ENCODE data around the gene RALA.
"Not testable (repeated sequence)": the region's sequence is repeated elsewhere in the genome, so short reads cannot be mapped to it uniquely, and the experiment has no call there.

Gene RALA

DNA sequence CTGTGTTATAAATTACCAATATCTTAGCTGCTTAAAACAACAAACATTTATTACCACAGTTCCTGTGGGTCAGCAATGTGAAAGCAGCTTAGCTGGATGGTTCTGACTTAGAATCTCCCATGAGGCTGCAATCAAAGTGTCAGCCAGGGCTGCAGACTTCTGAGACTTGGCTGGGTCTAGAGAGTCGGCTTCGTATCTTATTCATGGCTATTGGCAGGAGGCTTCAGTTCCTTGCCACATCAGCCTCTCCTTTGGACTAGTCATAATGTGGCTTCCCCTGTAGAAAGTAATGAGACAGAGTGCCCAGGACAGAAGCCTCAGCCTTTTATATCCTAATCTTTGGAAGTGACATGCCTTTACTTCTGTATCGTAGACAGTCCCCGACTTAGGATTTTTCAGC, 27.3 kb downstream of the RALA start:
- no peak for DNase-seq

DNA sequence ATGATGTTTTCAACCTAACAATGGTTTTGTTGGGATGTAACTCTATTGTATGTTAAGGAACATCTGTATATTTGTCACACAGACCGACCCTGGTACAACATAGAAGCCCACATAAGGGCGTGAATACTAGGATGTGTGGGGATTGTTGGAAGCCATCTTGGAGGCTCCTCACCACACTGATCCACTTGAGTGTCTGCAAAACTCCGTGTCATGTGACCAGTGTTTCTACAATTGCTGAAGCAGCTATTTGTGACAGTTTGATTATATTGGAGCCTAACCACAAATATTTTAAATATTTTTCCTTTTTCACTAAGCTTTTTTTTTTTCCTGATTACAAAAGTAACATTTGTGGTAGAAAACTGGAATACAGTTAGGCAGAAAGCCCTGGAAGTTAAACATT, 27.9 kb downstream of the RALA start:
- DNase-seq, result no peak

DNA sequence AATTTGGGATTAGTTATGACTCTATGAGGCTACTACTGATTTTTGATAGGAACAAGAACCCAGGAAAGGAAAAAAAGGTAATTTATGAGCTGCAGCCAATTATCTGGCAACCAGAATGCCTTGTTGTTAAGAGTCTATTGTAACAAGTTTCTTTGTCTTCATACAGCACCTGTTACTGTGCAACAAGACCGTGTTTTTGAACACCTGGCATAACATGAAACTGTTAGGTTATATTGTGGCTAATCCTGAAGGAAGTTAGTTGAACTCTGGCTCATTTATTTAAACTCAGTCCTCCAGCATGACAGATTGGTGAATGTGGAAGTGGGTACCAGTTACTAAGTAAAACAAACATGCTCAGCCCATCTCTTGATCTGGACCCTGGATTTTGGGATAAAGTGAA, 33.0 kb downstream of the RALA start:
- no peak for DNase-seq

DNA sequence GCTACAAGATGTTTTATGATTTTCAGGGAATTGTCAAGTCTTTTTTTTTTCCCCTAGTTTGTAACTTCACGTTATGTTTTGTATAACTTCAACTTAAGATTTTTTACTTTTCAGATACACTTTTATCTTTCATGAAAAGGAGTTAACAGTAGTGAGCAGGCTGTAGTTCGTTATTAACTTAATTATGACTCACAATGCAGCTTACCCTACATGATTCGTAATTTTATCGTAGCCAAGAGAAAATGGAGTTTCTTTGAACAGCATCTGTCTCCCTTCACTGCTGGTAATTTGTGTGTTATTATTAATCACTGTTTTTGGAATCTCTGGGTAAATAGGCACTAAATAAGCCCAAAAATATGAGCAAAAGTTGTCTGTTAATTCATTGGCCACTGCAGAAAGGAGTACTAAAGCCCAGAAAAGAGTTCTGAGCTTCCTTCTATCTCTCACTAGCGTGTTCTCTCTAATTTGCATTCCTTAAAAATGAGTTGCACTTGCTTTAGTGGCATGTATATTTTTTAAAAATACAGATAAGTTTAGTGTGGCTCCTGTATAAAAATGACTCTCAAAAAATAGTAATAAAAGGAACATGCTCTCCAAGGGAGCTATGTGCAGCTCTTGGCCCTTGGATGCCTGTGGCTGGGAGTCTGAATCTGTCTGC, 36.1 kb downstream of the RALA start:
- DNase-seq, result no peak

DNA sequence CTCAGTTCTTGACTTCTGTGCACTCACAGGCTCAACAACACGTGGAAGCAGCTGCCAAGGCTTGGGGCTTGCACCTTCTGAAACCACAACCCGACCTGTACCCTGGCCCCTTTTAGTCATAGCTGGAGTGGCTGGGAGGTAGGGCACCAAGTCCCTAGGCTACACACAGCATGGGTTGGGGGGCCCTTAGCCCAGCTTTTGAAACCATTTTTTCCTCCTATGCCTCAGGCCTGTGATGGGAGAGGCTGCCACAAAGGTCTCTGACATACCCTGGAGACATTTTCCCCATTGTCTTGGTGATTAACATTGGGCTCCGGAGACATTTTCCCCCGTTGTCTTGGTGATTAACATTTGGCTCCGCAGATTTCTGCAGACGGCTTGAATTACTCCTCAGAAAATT, 38.6 kb downstream of the RALA start:
- no peak for DNase-seq

DNA sequence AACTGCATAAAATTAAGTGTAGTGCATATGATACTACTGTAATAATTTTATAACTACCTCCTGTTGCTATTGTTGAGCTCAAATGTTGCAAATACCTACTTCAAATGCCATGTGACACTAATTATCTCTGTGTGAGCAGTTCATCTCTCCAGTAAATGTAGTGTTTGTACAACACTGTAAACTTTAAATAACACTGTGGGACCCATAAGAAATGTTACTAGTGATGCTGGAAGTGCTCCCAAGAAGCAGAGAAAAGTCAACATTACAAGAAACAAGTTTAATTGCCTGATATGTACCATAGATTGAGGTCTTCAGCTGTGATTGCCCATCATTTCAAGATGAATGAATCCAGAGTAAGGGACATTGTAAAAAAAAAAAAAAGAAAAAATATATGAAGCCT, 39.9 kb downstream of the RALA start:
- no peak for DNase-seq

DNA sequence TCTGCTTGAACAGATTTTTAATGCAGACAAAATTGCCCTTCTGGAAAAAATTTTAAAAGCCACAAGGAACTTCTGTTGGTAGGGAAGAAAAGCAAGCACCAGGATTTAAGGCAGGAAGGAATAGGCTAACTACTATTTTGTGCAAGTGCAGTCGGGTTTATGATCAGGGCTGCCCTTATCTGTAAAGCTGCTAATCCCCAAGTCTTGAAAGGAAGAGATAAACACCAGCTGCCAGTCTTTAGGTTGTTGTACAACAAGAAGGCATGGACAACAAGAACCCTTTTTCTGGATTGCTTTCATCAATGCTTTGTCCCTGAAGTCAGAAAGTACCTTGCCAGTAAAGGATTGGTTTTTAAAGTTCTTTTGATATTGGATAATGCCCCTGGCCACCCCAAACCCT, 40.7 kb downstream of the RALA start:
- no peak for DNase-seq

DNA sequence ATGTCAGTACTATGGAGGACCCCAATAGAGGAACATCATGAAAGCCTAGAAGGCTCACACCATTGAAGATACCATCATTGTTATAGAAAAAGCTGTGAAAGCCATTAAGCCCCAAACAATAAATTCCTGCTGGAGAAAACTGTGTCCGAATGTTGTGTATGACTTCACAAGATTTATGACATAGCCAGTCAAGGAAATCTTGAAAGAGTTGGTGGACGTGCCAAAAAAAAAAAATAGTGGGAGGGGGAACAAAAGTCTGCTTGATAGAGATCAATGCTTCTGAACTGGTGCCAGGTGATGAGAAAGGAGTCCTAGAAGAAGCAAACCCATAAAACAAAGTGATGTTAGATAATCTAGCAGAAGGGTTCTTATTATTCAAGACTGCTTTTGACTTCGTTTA, 41.2 kb downstream of the RALA start:
- no peak for DNase-seq

DNA sequence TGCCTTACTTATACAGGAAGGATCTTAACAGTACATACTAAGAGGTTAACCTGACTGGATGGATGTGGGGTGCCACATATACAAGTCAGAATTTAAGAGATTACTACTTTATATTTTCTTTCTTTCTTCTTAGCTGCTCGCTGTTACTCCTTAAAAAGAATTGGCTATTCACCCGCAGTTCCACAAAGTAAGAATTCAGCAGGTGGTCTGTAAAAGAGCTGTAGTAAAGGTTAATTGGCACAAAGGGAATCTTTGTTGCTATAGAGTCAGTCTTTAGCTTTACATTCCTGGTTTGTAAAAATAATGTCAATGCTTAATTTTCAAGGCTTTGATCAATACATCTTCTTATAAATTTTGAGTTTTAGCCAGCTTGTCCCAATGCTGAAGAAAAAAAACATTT, 43.2 kb downstream of the RALA start:
- DNase-seq, result no peak

DNA sequence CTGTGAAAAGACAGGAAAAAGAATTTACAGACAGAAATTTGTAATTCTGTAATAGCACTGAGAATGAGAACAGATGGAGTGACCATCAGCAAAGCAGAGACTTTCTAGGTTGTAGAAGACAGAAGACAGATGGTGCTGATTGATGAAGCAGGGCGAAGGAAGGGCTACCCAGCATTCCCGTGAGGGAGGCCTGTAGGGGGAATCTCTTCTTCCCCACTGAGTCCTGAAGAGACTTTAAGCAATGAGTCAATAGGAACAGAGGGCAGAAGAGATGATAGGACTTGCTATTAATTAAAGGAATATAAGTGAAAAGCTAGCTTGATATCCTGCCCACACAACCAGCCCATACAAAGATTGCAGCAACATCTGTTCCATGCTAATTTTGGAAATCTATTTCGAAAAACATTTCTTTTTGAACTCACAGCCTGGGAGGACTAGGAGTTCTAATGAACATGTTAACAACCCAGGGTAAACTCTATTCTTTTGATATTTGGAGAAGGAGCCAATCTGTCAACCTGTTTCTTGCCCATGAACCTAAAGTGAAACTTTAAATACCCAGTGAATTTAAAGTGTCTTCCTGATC, 44.1 kb downstream of the RALA start:
- no peak for DNase-seq

DNA sequence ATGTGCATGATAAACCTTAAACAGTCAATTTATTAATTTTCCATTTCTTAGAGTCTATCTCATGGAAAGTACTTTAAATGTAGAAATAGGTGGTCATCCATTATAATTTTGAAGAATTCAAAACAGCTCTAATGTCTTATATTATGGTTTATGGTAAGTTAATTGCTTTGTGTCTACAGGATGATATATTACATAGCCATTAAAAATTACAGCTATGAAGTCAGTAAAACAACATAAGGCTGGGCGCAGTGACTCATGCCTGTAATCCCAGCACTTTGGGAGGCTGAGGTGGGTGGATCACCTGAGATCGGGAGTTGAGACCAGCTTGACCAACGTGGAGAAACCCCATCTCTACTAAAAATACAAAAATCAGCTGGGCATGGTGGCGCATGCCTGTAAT, 44.9 kb downstream of the RALA start:
- not testable (repeated sequence) for DNase-seq

DNA sequence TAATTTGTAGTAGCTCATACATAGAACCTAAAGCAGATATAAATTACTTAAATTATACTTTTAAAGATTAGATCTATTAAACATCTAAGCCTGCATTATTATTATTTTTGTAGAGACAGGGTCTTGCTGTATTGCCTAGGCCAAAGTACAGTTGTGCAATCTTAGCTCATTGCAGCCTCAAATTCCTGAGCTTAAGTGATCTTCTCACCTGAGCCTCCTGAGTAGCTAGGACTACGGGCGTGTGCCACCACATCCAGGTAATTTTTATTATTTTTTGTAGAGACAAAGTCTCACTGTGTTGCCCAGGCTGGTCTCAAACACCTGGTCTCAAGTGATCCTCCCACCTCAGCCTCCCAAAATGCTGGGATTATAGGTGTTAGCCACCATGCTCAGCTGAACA, 46.7 kb downstream of the RALA start:
- DNase-seq, result no peak

DNA sequence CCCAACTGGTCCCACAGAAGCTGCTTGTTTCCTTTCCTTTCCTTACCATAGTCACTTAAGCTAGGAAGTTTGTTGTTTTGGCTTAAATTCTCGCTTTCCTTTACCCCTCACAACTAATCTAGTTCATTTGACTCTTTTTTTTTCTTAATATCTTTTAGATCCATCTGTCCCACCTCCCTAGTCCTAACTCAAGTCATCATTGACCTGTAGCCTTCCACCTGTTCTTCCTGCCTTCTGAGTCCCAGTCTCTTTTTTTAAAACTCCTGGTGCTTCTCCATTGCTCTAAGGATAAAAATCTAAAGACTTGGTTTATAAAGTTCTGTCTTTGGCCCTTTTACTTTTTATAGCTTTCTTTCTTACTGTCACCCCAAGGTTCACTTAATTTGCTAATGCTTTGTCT, 47.6 kb downstream of the RALA start:
- DNase-seq, result no peak

DNA sequence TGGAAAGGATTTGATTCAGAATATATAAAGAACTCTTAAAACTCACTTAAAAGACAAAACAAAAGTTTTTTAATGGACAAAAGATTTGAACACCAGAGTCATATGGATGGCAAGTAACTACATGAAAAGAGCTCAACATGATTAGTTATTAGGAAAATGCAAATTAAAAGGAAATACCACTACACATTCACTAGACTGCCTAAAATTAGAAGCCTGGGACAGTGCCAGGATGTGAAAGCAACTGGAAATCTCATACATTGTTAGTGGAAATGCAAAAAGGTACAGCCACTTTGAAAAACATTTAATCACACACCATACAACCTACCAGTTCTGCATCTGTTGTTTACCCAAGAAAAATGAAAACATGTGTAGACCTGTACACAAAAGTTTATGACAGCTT, 48.8 kb downstream of the RALA start:
- no peak for DNase-seq

DNA sequence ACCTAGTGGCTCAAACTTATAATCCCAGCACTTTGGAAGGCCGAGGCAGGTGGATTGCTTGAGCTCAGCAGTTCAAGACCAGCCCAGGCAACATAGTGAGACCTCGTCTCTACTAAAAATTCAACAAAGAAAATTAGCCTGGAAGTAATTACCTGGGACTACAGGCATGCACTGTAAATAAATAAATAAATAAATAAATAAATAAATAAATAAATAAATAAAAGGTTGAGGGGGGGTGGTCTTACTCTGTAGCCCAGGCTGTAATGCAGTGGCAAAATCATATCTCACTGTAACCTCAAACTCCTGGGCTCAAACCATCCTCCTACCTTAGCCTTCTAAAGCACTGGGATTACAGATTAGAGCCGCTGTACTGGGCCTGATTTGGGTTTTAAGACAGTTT, 50.5 kb downstream of the RALA start:
- DNase-seq, result no peak

DNA sequence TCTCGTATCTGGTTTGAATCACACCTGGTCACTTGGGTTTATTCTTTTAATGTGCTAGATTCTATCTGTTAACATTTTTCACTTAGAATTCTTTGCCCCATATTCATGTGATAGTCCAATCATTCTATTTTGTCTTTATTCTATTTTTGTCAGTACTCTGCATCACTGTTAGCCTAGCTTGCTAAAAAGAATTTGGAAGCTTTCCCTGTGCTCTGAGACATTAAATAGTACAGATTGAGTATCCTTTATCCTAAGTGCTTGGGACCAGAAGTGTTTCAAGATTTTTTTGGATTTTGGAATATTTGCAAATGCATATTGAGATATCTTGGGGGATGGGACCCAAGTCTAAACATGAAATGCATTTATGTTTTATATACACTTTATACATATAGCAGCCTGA, 51.0 kb downstream of the RALA start:
- DNase-seq, result no peak

DNA sequence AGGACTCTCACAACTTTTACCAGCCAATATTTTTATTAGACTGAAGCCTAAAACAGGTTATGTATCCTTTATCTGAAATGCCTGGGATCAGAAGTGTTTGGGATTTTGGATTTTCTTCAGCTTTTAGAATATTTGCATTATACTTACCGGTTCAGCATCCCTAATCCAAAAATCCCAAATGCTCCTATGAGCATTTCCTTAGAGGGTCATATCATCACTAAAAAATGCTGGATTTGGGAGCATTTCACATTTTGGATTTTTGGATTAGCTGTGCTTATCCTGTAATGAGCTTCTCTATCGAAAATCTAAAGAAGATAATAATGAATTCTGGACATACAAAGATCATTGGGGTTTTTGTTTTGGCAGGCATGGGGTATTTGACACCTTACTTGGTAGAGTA, 53.0 kb downstream of the RALA start:
- DNase-seq, result no peak

DNA sequence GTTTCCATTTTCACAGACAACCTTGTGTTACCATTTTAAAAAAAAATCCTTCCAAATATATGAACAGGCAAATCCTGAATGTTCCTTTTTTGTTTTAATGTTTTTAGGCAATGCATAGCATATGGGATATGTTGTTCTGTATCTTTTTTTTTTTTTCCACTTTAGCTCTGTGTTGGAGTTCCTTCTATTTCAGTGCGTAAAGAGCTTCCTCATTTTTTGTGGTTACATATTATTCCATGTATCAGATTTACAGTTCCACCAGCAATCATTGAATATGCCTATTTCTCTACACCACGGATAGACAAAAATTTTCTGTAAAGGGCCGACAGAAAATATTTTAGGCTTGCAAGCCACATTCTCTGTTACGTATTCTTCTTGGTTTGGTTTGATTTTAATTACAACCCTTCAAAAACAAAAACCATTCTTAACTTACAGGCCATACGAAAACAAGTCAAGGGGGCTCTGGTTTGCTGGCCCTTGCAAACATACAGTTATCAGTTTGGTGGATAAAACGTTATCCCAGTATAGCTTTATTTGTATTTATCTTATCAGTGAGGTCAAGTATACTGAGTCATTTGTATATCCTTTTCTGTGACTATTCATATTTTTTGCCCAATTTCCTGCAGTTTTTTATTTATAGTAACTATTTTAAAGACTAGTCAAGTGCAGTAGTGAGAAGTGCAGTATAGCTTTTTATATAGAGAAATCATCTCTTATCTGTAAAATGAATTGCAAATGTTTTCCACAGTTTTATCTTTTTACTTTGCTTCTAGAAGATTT, 55.7 kb downstream of the RALA start:
- DNase-seq, result no peak

DNA sequence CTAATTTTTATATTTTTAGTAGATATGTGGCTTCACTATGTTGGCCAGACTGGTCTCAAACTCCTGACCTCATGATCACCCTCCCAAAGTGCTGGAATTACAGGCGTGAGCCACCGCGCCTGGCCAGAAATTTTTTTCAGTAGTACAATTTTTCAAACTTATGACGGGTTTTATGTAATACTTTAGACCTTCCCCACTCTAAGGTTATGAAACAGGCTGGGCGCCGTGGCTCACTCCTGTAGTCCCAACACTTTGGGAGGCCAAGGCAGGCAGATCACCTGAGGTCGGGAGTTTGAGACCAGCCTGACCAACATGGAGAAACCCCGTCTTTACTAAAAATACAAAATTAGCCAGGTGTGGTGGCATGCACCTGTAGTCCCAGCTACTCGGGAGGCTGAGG, 56.5 kb downstream of the RALA start:
- not testable (repeated sequence) for DNase-seq

DNA sequence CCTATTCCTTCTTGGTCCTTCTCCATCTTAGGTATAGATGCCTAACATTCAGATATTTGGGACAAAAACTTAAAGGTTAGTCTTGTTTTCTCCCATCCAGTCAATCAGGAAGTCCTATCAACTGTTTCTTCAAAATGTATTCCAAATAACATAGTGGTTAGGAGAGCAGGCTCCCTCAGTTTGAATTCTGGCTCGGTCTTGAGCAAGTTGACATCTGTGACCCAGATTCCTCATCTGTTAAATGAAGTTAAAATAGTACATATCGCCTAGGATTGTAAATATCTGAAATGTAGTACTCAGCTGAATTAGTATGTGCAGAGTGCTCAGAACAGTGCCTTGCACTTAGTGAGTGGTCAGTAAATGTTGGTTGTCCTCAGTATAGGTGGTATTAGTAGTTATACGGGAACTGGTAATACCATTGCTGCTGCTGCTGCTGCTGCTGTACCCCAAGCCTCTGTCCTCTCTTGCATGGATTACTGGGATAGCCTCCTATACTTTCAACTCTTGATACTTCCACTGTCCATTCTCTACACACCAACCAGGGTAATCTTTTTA, 58.6 kb downstream of the RALA start:
- DNase-seq, result no peak

DNA sequence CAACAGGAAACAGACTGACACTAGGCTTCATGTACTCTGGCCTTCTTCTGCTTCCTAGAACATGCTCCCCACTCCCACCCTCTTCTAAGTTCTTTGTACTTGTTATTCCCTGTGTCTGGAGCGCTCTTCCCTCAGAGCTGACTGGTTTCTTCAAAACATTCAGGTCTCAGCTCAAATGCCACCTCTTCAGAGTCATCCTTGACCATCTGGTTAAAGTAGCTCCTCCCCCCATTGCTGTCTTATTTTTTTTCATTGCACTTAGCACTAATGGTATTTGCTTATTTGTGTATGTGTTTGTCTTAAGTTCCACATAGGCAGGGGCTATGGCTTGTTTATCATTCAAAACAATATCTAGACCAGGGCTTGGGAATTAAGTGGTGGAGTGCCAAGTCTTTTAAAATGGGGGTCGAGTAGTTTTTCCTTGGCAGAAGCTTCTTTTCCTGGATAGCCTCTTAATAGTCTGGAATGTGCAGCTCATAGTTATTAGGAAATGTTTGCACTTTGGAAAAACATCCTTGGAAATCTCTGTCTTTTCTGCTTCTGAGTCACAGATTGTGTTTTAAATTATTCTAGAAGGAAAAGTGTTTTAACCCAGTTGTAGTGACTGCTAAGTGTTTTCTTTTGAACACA, 60.0 kb downstream of the RALA start:
- DNase-seq, result no peak

DNA sequence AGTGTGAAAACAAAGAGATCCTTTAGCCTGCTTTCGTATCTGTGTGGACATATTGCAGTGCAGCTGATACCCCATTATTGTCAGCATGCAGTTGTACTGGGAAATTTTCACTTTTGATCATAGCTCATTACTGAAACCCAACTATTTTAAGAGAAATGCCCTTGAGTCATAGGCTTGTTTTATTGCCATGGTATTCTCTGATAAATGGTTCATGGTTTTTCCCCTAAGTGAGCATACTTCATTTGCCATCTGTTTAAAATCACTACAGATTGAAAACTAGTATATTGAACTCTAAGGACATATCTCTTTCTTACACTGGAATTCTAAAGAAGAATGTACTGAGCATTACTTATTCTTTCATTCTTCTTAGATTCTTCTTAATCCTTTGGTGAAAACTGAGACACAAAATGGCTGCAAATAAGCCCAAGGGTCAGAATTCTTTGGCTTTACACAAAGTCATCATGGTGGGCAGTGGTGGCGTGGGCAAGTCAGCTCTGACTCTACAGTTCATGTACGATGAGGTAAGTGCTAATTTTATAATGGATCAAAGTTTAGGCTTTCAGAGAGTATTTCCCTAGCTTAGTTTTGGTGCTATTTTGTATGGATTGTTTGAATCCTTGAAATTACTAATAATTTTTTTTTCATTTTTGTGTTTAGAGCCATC, 63.0 kb downstream of the RALA start:
- DNase-seq, result no peak

All from activated CD4-positive, CD25-positive, alpha-beta regulatory T cell (primary cell).